Neural cell (in vitro differentiated cells): ENCODE data around the gene TFE3. TPM values are rescaled to one million over a fixed set of nuclear protein-coding genes. Genes with fewer than 3 reads are reported as not detected.

Experiments used
- H2AFZ ChIP-seq: fragments of 200-600, 300-800 bp; sonication (generic), shearing (Covaris generic); 2 replicates; pipeline ENCODE4 v1.6.0; 2014; ENCODE audit warnings: low read depth, mild to moderate bottlenecking, antibody characterized with exemption, low read length, moderate library complexity
- H3F3A ChIP-seq: fragments of 200-600 bp; shearing (Covaris generic); 2 replicates; pipeline ENCODE4 v1.6.1; 2016; ENCODE audit warnings: mild to moderate bottlenecking, moderate library complexity, mixed read lengths, antibody characterized with exemption, low read length; ENCODE audit not compliant: insufficient read depth, poor library complexity, severe bottlenecking
- H3K27ac ChIP-seq: fragments of 200-600, 300-800 bp; sonication (generic), shearing (Covaris generic); 2 replicates; pipeline ENCODE4 v1.5.1; 2014; ENCODE audit warnings: mild to moderate bottlenecking, low read length, moderate library complexity
- H3K27me3 ChIP-seq: fragments of 300-800, 200-600 bp; sonication (generic), shearing (Covaris generic); 2 replicates; pipeline ENCODE4 v1.6.0; 2014; ENCODE audit warnings: mild to moderate bottlenecking, low read depth, low read length, moderate library complexity; ENCODE audit not compliant: insufficient read depth
- H3K36me3 ChIP-seq: fragments of 300-800, 200-600 bp; sonication (generic), shearing (Covaris generic); 2 replicates; pipeline ENCODE4 v1.5.1; 2014; ENCODE audit warnings: mild to moderate bottlenecking, antibody characterized with exemption, low read length, moderate library complexity; ENCODE audit not compliant: insufficient read depth
- H3K4me2 ChIP-seq: fragments of 300-800, 200-600 bp; sonication (generic), shearing (Covaris generic); 2 replicates; pipeline ENCODE4 v1.6.0; 2014; ENCODE audit warnings: mild to moderate bottlenecking, low read length
- H3K4me3 ChIP-seq: fragments of 300-800, 200-600 bp; sonication (generic), shearing (Covaris generic); 2 replicates; pipeline ENCODE4 v1.5.1; 2014; ENCODE audit warnings: mild to moderate bottlenecking, low read length, moderate library complexity
- H3K79me2 ChIP-seq: fragments of 200-600 bp; shearing (Covaris generic); replicated peaks from 2 replicates; pipeline ENCODE4 v1.6.0; 2014; ENCODE audit warnings: mild to moderate bottlenecking, low read length, moderate library complexity; ENCODE audit not compliant: insufficient read depth
- H3K9ac ChIP-seq: fragments of 300-800, 200-600 bp; sonication (generic), shearing (Covaris generic); 2 replicates; pipeline ENCODE4 v1.6.1; 2016; ENCODE audit warnings: mild to moderate bottlenecking, low read length, mixed read lengths
- H3K9me2 ChIP-seq: fragments of 200-600 bp; shearing (Covaris generic); 2 replicates; pipeline ENCODE4 v1.6.1; 2016; ENCODE audit warnings: mild to moderate bottlenecking, low read length, mixed read lengths; ENCODE audit not compliant: insufficient read depth
- H3K9me3 ChIP-seq: fragments of 200-600, 300-800 bp; sonication (generic), shearing (Covaris generic); 2 replicates; pipeline ENCODE4 v1.6.1; 2016; ENCODE audit warnings: mild to moderate bottlenecking, mixed run types, low read length, moderate library complexity, mixed read lengths
- H4K20me1 ChIP-seq: fragments of 200-600 bp; shearing (Covaris generic); 2 replicates; pipeline ENCODE4 v1.6.1; 2016; ENCODE audit warnings: mild to moderate bottlenecking, mixed run types; ENCODE audit not compliant: insufficient read depth
- EP300 ChIP-seq: fragments of 450-650 bp; conservative IDR thresholded peaks from 2 replicates; pipeline ENCODE4 v1.6.1; 2014; ENCODE audit warnings: antibody characterized with exemption, mild to moderate bottlenecking, moderate library complexity; ENCODE audit not compliant: poor library complexity, severe bottlenecking
- EZH2 ChIP-seq: fragments of 200-600, 300-800 bp; shearing (Covaris generic), sonication (generic); IDR thresholded peaks from 2 replicates; pipeline ENCODE4 v1.6.1; 2014; ENCODE audit warnings: antibody characterized with exemption, low read length, borderline replicate concordance, mild to moderate bottlenecking; ENCODE audit not compliant: insufficient read depth, poor library complexity, severe bottlenecking
- MXI1 ChIP-seq: fragments of 450-650 bp; conservative IDR thresholded peaks from 2 replicates; pipeline ENCODE4 v1.6.1; 2014; ENCODE audit warnings: antibody characterized with exemption, mild to moderate bottlenecking; ENCODE audit not compliant: poor library complexity, severe bottlenecking
- POLR2AphosphoS5 ChIP-seq: IDR thresholded peaks from 2 replicates; pipeline ENCODE4 v1.6.1; 2012
- RAD21 ChIP-seq: fragments of 450-650 bp; conservative IDR thresholded peaks from 2 replicates; pipeline ENCODE4 v1.6.1; 2014; ENCODE audit warnings: antibody characterized with exemption, mild to moderate bottlenecking, moderate library complexity
- SMC3 ChIP-seq: fragments of 450-650 bp; conservative IDR thresholded peaks from 2 replicates; pipeline ENCODE4 v1.6.1; 2014; ENCODE audit warnings: antibody characterized with exemption, mild to moderate bottlenecking, moderate library complexity; ENCODE audit not compliant: poor library complexity
- TAF1 ChIP-seq: IDR thresholded peaks from 2 replicates; pipeline ENCODE4 v1.6.1; 2012; ENCODE audit warnings: low read depth
- polyA plus RNA-seq: library from polyadenylated mRNA; depleted of rRNA; stranded (reverse); fragments of >200 nt; gene quantifications from 2 replicates; pipeline ENCODE4 v1.2.3, GENCODE V29; 2014
- TF ChIP-seq, protein P1 (sequence below): IDR thresholded peaks from 2 replicates; pipeline ENCODE4 v1.6.1; 2012; ENCODE audit warnings: borderline replicate concordance
- TF ChIP-seq, protein P2 (sequence below): fragments of 450-650 bp; IDR thresholded peaks from 2 replicates; pipeline ENCODE4 v1.5.1; 2014; ENCODE audit warnings: antibody characterized with exemption, mild to moderate bottlenecking, moderate library complexity; ENCODE audit not compliant: poor library complexity, severe bottlenecking

The TFE3 gene
- polyA plus RNA-seq, 1 donor from 2014 or later, result 8.9 TPM

DNA sequence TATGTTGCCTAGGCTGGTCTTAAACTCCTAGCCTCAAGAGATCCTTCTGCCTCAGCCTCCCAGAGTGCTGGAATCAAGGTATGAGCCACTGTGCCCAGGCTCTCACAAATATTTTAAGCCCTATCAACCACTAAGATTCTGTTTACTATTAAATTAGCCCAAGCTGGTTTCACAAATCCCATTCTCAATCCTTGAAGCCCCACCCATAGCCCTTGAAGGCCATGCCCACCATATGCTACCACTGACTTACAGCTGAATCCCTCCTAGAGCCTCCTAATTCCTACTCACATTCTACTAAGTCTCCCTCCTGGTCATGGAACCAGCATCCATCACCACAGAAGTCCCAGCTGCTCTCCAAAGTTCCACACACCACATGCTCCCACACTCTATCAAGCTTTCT lies 50.8 kb downstream of the TFE3 start:
- Histone ChIP-seq H2AFZ (no peak overlapping the region), H3K27ac (no peak overlapping the region), H3K79me2 (no peaks in the 10 kb centered on the region), H3K9me3 (no peaks in the 10 kb centered on the region), H3K27me3 (no peaks in the 10 kb centered on the region), H3K9me2 (no peaks in the 10 kb centered on the region), H3K36me3 (no peaks in the 10 kb centered on the region), H3K4me2 (no peak overlapping the region), H4K20me1 (no peaks in the 10 kb centered on the region), H3F3A (no peaks in the 10 kb centered on the region), H3K9ac (no peak overlapping the region), H3K4me3 (no peak overlapping the region)
- TF ChIP-seq POLR2AphosphoS5 (no peak), MXI1 (no peak), SMC3 (no peak), EP300 (no peak), EZH2 (no peak), RAD21 (no peak), TAF1 (no peak)
- TF ChIP-seq, protein P1, sequence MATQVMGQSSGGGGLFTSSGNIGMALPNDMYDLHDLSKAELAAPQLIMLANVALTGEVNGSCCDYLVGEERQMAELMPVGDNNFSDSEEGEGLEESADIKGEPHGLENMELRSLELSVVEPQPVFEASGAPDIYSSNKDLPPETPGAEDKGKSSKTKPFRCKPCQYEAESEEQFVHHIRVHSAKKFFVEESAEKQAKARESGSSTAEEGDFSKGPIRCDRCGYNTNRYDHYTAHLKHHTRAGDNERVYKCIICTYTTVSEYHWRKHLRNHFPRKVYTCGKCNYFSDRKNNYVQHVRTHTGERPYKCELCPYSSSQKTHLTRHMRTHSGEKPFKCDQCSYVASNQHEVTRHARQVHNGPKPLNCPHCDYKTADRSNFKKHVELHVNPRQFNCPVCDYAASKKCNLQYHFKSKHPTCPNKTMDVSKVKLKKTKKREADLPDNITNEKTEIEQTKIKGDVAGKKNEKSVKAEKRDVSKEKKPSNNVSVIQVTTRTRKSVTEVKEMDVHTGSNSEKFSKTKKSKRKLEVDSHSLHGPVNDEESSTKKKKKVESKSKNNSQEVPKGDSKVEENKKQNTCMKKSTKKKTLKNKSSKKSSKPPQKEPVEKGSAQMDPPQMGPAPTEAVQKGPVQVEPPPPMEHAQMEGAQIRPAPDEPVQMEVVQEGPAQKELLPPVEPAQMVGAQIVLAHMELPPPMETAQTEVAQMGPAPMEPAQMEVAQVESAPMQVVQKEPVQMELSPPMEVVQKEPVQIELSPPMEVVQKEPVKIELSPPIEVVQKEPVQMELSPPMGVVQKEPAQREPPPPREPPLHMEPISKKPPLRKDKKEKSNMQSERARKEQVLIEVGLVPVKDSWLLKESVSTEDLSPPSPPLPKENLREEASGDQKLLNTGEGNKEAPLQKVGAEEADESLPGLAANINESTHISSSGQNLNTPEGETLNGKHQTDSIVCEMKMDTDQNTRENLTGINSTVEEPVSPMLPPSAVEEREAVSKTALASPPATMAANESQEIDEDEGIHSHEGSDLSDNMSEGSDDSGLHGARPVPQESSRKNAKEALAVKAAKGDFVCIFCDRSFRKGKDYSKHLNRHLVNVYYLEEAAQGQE, result no peak
- TF ChIP-seq, protein P2, sequence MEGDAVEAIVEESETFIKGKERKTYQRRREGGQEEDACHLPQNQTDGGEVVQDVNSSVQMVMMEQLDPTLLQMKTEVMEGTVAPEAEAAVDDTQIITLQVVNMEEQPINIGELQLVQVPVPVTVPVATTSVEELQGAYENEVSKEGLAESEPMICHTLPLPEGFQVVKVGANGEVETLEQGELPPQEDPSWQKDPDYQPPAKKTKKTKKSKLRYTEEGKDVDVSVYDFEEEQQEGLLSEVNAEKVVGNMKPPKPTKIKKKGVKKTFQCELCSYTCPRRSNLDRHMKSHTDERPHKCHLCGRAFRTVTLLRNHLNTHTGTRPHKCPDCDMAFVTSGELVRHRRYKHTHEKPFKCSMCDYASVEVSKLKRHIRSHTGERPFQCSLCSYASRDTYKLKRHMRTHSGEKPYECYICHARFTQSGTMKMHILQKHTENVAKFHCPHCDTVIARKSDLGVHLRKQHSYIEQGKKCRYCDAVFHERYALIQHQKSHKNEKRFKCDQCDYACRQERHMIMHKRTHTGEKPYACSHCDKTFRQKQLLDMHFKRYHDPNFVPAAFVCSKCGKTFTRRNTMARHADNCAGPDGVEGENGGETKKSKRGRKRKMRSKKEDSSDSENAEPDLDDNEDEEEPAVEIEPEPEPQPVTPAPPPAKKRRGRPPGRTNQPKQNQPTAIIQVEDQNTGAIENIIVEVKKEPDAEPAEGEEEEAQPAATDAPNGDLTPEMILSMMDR, result no peak

DNA sequence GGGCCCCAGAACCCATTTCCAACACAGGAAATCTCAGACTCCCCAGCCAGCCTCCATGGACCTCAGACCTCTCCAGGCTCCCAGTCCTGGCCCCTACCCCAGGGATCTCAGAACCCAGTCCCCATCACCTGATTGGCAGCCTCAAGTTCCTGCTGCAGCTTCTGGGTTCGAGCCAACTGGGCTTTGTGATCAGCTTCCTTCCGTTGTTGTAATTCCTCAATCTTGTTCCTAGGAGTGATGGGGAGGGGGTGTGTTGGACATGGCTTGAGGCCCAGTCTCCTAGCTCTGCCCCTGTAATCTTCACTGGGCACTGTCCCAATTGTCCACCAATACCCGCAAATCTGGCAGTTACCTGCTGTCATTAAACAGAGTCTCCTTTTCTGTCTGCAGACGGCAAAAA lies 53.7 kb downstream of the TFE3 start:
- no peaks in the 10 kb centered on the region for H3F3A ChIP-seq
- H3K27me3 ChIP-seq, result no peaks in the 10 kb centered on the region
- H3K9me3 ChIP-seq, result no peaks in the 10 kb centered on the region
- TF ChIP-seq TAF1 (no peak), EP300 (no peak), MXI1 (no peak), SMC3 (no peak), EZH2 (no peak), RAD21 (no peak), POLR2AphosphoS5 (no peak)
- TF ChIP-seq, protein P1, result no peak
- TF ChIP-seq, protein P2, result no peak
- no peaks in the 10 kb centered on the region for H4K20me1 ChIP-seq
- H3K9me2 ChIP-seq, result no peaks in the 10 kb centered on the region
- H3K79me2 ChIP-seq, result no peaks in the 10 kb centered on the region
- no peak overlapping the region for H3K4me3 ChIP-seq
- no peaks in the 10 kb centered on the region for H3K36me3 ChIP-seq
- H2AFZ ChIP-seq, result no peak overlapping the region
- H3K27ac ChIP-seq, result no peak overlapping the region
- no peak overlapping the region for H3K4me2 ChIP-seq
- H3K9ac ChIP-seq, result no peak overlapping the region
